Activated T-cell treated with anti-CD3 and anti-CD28 coated beads for 4 hours (primary cell): ENCODE data around the gene MASP1.

Source experiments
- DNase-seq: peaks from one replicate; pipeline ENCODE4 v3.0.0-alpha.2; 2020

MASP1 gene

GRCh38 chr3:187293516-187294430, 2.2 kb upstream of the MASP1 start:
- DNase-seq: no peak

GRCh38 chr3:187292631-187293515, 1.3 kb upstream of the MASP1 start:
- DNase-seq: no peak

- DNase-seq: no peak
Measured at GRCh38 chr3:187292181-187292580, 644 bp upstream of the MASP1 start.

GRCh38 chr3:187291001-187291511, 481 bp downstream of the MASP1 start:
- no peak for DNase-seq

GRCh38 chr3:187290503-187290902, 1.0 kb downstream of the MASP1 start:
- no peak for DNase-seq

- no peak for DNase-seq
Measured at GRCh38 chr3:187288855-187289605, 2.5 kb downstream of the MASP1 start.

- no peak for DNase-seq
Measured at GRCh38 chr3:187288131-187288854, 3.2 kb downstream of the MASP1 start.

- no peak for DNase-seq
Measured at GRCh38 chr3:187287256-187287655, 4.3 kb downstream of the MASP1 start.

- DNase-seq: no peak
Measured at GRCh38 chr3:187286467-187287059, 5.0 kb downstream of the MASP1 start.

GRCh38 chr3:187281191-187281714, 10.3 kb downstream of the MASP1 start:
- no peak for DNase-seq

GRCh38 chr3:187280644-187281043, 10.9 kb downstream of the MASP1 start:
- DNase-seq: no peak

- DNase-seq: no peak
Measured at GRCh38 chr3:187277129-187277462, 14.4 kb downstream of the MASP1 start.

GRCh38 chr3:187276397-187277128, 15.0 kb downstream of the MASP1 start:
- no peak for DNase-seq

GRCh38 chr3:187274977-187275338, 16.6 kb downstream of the MASP1 start:
- no peak for DNase-seq

GRCh38 chr3:187274315-187274976, 17.1 kb downstream of the MASP1 start:
- no peak for DNase-seq

GRCh38 chr3:187271582-187271981, 20.0 kb downstream of the MASP1 start:
- DNase-seq: no peak

- DNase-seq: no peak
Measured at GRCh38 chr3:187269486-187269885, 22.1 kb downstream of the MASP1 start.

GRCh38 chr3:187267306-187267705, 24.2 kb downstream of the MASP1 start:
- no peak for DNase-seq

GRCh38 chr3:187266691-187267090, 24.8 kb downstream of the MASP1 start:
- DNase-seq: no peak

- no peak for DNase-seq
Measured at GRCh38 chr3:187265461-187265955, 26.0 kb downstream of the MASP1 start.
